ACHN (cell line): Measurements from ENCODE around the gene COA1.
"Not testable (repeated sequence)": the region's sequence is repeated elsewhere in the genome, so short reads cannot be mapped to it uniquely, and the experiment has no call there.

Source experiments
- DNase-seq: peaks from one replicate; pipeline ENCODE4 v3.0.0-alpha.2; 2015
- in situ Hi-C: cut with HindIII; loops from 2 replicates; pipeline ENCODE4 v1.10.0; 2017; ENCODE audit warnings: low sequenced_read_pairs, low pct_ligation_motif_present, low pct_unique_long_range_greater_than_20kb

Gene COA1

DNA sequence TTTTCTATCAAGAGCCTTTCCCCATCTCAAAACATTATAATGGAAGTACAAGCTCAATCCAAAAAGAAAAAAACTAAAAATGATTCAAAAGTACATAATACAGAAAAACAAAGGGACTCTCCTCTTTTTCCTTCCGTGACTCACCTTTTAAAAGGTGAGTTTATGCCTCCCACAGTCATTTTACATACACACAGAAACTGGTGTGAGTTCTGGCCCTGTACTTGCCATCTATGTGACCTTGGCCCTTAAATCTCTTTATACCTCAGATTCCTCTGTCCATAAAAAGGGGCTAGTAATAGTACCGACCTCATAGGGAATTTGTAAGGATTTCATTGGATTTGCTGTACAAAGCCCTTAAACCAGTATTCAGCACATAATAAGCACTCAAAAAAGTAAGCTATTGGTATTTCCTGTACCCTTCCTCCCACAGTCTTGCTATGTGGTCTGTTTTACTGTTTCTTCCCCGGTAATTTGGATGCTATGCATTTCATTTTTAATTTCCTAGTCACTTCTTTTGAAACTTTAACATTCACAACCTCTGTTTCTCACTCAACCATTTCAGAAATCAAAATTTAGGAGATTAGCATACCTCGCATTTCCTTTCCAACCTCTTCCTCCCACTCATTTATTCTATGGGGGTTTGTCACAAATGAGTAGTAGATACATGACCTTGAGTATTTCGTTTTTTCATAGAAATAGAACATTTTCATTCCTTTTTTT, 107.4 kb downstream of the COA1 start:
- in situ Hi-C loops: no loop called here
- DNase-seq: no peak

- DNase-seq: no peak
- in situ Hi-C loops: no loop called here
Observed at GRCh38 chr7:43619213-43620012, 109.9 kb downstream of the COA1 start.

DNA sequence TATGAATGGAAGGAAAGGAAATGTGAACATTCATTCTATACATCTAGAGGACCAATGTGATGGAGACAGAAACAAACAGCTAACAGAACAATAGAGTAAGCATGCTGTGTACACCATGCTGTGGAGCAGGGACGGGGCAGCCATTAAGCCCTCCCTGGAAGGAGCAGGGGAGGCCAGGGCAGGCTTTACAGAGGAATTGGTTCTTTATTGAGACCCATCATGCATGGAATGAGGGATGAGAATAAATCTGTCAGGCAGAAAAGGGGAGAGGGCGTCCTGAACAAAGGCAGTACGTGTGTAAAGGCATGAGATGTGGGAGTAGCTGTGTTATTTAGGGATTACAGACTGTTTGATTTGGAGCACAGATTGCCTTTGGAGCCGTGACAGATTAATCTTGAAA, 111.2 kb downstream of the COA1 start:
- no peak for DNase-seq
- in situ Hi-C loops: no loop called here

DNA sequence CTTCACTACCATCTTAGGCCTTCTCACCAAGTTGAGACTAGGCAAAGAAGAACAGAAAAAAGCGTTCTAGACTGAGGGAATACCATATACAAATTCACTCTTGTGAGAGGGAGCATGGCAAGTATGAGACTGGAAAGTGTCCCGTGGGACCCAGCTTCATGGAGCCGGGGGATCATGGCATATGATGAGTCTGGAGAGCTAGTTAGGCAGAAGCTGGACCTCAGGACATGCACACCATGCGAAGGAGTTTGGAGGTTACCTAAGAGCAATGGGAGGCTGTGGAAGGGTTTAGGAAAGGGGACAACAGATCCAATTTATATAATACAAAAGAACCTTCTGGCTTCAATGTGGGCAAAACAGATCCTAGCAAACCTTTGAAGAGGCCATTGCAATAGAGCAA, 112.3 kb downstream of the COA1 start:
- in situ Hi-C loops: no loop called here
- no peak for DNase-seq

- no peak for DNase-seq
- in situ Hi-C loops: no loop called here
Observed at GRCh38 chr7:43615558-43616145, 113.7 kb downstream of the COA1 start.

- in situ Hi-C loops: no loop called here
- DNase-seq: no peak
Observed at GRCh38 chr7:43612599-43613589, 116.4 kb downstream of the COA1 start.

- in situ Hi-C loops: no loop called here
- DNase-seq: no peak
Observed at GRCh38 chr7:43612128-43612527, 117.2 kb downstream of the COA1 start.

DNA sequence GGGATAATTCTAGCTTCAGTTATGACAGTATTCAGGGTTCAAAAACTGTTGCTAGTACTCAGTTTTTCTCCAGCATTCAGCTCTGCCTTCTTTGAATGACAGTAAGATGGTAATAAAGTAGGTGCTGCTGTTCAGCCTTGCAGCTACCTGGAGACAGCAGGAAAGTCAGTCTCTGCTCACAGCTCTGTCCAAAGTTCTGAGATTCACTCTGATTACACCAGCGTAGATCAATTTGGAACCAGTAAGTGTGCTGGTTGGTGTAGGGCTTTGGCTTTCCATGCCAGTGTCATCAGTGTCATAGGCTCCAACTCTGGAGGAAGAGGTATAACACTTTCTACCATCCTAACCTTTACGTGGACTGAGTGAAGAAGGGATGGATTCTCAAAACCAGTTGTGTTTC, 120.2 kb downstream of the COA1 start:
- no peak for DNase-seq
- in situ Hi-C loops: no loop called here

DNA sequence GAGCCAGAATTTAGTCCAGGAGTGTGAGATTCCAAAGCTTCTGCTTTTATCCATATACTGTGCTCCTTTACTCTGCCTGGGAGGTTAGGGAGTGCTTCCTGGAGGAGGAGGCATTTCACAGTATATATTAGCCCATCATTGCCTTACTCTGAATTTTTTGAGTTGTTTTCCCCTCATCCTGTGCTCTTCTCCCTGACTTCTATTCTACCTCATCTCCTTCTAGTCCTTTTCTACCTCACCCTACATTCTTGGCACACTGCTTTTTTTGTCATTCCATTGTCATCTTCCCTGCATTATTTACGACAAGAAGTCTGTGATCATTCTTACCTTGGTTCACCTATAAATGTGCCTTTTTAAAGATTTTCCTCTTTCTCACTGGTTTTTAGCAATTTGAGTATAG, 125.1 kb downstream of the COA1 start:
- no peak for DNase-seq
- in situ Hi-C loops: no loop called here

- in situ Hi-C loops: no loop called here
- no peak for DNase-seq
Observed at GRCh38 chr7:43602256-43602655, 127.1 kb downstream of the COA1 start.

DNA sequence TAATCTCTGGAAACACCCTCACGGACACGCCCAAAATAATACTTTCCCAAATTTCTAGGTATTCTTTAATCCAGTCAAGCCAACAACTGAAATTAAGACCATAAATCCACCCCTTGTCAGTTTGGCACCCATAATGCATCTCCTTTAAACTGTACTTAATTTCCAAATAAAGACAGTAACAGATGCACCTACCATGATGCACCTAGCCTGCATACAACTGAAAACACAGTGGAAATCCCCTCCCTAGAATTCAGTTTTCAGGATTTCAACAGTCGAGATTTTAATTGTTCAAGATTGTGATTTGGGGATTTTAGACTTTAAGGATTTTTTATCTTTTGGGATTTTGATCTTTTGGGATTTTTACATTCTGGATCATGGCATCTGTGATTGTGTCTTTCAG, 129.3 kb downstream of the COA1 start:
- no peak for DNase-seq
- in situ Hi-C loops: no loop called here

- in situ Hi-C loops: loop anchor here (25.0 kb wide), 2 partner anchors 116 to 241 kb away; no protein-coding TSS in a partner anchor
- DNase-seq: not testable (repeated sequence)
Observed at GRCh38 chr7:43596426-43596825, 132.9 kb downstream of the COA1 start.

DNA sequence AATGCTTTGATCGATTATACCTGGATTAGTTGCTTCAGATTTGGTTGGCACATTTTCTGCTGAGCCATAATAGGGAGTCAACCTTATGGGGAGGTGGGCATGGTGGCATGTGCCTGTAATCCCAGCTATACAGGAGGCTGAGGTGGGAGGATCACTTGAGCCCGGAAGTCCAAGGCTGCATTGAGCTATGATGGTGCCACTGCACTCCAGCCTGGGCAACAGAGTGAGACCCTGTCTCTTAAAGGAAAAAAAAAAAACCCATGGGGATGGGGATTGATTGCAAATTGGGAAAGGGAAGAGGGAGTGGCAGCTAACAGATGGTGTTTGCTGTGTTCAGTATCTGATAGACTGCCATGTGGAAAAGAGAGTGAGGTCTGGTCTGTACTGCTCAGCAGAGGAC, 135.3 kb downstream of the COA1 start:
- in situ Hi-C loops: loop anchor here (25.0 kb wide), 2 partner anchors 118 to 243 kb away; no protein-coding TSS in a partner anchor

GRCh38 chr7:43593010-43593409, 136.3 kb downstream of the COA1 start:
- no peak for DNase-seq
- in situ Hi-C loops: loop anchor here (25.0 kb wide), 2 partner anchors 119 to 244 kb away; no protein-coding TSS in a partner anchor

More for the DNA sequence above, 135.3 kb downstream of the COA1 start:
- DNase-seq: no peak

- in situ Hi-C loops: loop anchor here (25.0 kb wide), 2 partner anchors 120 to 245 kb away; no protein-coding TSS in a partner anchor
- peak; percentile 26 for DNase-seq
Observed at GRCh38 chr7:43592326-43592725, 137.0 kb downstream of the COA1 start.

DNA sequence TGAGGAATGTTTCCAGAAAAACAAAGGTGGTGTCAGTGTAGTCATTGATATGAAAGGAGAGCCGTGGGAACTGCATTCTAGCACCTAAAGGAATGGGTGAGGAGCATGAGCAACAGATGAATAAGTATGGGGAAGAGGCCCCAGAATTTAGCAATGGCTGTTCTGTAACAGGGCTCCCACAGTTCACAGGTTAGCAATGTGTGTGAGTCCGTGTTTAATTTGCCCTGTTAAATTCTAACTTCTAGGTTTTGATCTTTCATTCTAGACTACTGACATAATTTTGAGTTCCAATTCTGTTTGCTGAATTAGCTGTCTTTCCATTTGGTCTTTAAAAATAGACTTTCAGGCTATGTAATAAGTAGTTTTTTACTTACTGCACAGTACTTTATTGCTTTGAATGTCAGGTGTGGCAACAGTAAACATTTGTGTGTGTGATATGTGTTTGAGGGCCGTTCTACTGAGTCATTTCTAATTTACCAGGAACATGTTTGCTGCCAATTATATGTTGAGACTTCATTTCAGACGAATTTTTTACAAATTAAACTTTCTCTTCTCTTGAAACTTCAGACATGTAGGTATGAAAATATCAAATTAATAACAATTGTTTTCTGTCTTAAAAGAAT, 137.7 kb downstream of the COA1 start:
- in situ Hi-C loops: loop anchor here (25.0 kb wide), 2 partner anchors 121 to 246 kb away; no protein-coding TSS in a partner anchor
- peak; percentile 55 for DNase-seq

GRCh38 chr7:43590862-43591557, 138.3 kb downstream of the COA1 start:
- in situ Hi-C loops: loop anchor here (25.0 kb wide), 2 partner anchors 121 to 246 kb away; no protein-coding TSS in a partner anchor
- DNase-seq: peak; percentile 25
